ENCODE measurements around the gene RXRA. TPM values are rescaled to one million over a fixed set of nuclear protein-coding genes. Genes with fewer than 3 reads are reported as not detected.

The RXRA gene
- total RNA-seq, 3 donors from 2014 or later = 31.0 to 63.0 (median 31.5) TPM

GRCh38 chr9:134437403-134438194, 111.3 kb downstream of the RXRA start:
- no peaks in the 10 kb centered on the region for H3K9me3 ChIP-seq
- H3K36me3 ChIP-seq = no peaks in the 10 kb centered on the region
- no peak for TF ChIP-seq POLR2A (IDR thresholded peaks at IDR 0.05)
- TF ChIP-seq POLR2AphosphoS5 (IDR thresholded peaks at IDR 0.05) = no peak
- no peak for TF ChIP-seq CTCF (IDR thresholded peaks at IDR 0.05)
- H3K27ac ChIP-seq = peak overlapping the region in 1 of 2 donors; percentile 38
- DNase-seq (ENCODE audit: low spot score in 2 of 2) = no peak
- no peak overlapping the region for H3K4me3 ChIP-seq
- peaks cover 0 to 2% of the 10 kb centered on the region in 2 donors for H3K27me3 ChIP-seq
- peaks cover 17 to 55% of the 10 kb centered on the region in 2 donors for H3K4me1 ChIP-seq
- intact Hi-C loops (cut with DNase I; ENCODE audit: low total_unique reads) = loop anchor here (10.0 kb wide), 1 partner anchor 113 kb away; the partner anchor contains the start of gene RXRA

GRCh38 chr9:134438195-134438788, 112.0 kb downstream of the RXRA start:
- intact Hi-C loops (cut with DNase I; ENCODE audit: low total_unique reads) = loop anchor here (10.0 kb wide), 1 partner anchor 113 kb away; the partner anchor contains the start of gene RXRA
- Histone ChIP-seq H3K27ac (peak overlapping the region in 1 of 2 donors; percentile 38), H3K4me3 (no peak overlapping the region), H3K27me3 (peaks cover 0 to 6% of the 10 kb centered on the region in 2 donors), H3K36me3 (no peaks in the 10 kb centered on the region), H3K4me1 (peaks cover 19 to 54% of the 10 kb centered on the region in 2 donors), H3K9me3 (no peaks in the 10 kb centered on the region)
- DNase-seq (ENCODE audit: low spot score in 2 of 2) = no peak
- TF ChIP-seq CTCF (IDR thresholded peaks at IDR 0.05) (peak in 1 of 3 donors; percentile 30), POLR2A (IDR thresholded peaks at IDR 0.05) (no peak), POLR2AphosphoS5 (IDR thresholded peaks at IDR 0.05) (no peak)

- H3K27ac ChIP-seq = no peak overlapping the region
- H3K4me1 ChIP-seq = peaks cover 16 to 43% of the 10 kb centered on the region in 2 donors
- no peak for DNase-seq (ENCODE audit: low spot score in 2 of 2)
- H3K36me3 ChIP-seq = no peaks in the 10 kb centered on the region
- intact Hi-C loops (cut with DNase I; ENCODE audit: low total_unique reads) = loop anchor here (10.0 kb wide), 1 partner anchor 115 kb away; the partner anchor contains the start of gene RXRA
- H3K27me3 ChIP-seq = peaks cover 0 to 6% of the 10 kb centered on the region in 2 donors
- TF ChIP-seq CTCF (IDR thresholded peaks at IDR 0.05) (no peak), POLR2A (IDR thresholded peaks at IDR 0.05) (no peak), POLR2AphosphoS5 (IDR thresholded peaks at IDR 0.05) (no peak)
- no peak overlapping the region for H3K4me3 ChIP-seq
- no peaks in the 10 kb centered on the region for H3K9me3 ChIP-seq
These were observed 113.1 kb downstream of the RXRA start for GRCh38 chr9:134439368-134439784.

DNA sequence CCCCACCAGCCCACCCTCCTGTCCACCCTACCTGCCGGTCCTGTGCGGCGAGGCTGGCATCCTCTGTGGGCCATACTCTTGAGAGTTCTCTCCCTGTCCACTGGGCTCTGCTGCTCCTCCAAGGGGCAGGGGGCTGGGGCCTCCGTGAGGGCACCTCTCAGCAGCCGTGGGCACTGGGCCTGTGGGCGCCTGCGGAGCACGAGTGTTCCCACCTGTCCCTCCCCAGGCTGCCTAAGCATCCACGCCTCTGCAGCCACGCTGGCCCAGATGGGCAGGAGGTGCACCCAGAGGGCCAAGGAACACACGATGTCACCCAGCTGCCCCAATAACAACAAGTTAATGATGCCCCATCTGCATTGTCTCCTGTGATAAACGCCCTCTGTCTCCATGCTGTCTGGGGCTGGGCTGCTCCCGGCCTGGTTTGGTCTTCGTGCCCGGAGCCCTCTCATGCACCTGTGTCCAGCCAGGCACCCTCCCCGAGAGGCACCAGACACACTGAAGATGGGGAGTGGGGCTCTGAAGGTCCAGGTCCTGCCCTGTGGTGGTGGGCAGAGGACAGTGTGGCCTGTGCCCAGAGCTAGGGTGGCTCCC, 114.5 kb downstream of the RXRA start:
- peaks cover 0 to 6% of the 10 kb centered on the region in 2 donors for H3K27me3 ChIP-seq
- intact Hi-C loops (cut with DNase I; ENCODE audit: low total_unique reads) = no loop called here
- H3K27ac ChIP-seq = no peak overlapping the region
- no peak overlapping the region for H3K4me3 ChIP-seq
- no peak for DNase-seq (ENCODE audit: low spot score in 2 of 2)
- H3K9me3 ChIP-seq = no peaks in the 10 kb centered on the region
- H3K4me1 ChIP-seq = peaks cover 11 to 29% of the 10 kb centered on the region in 2 donors
- no peak for TF ChIP-seq POLR2AphosphoS5 (IDR thresholded peaks at IDR 0.05)
- no peak for TF ChIP-seq CTCF (IDR thresholded peaks at IDR 0.05)
- no peak for TF ChIP-seq POLR2A (IDR thresholded peaks at IDR 0.05)
- H3K36me3 ChIP-seq = no peaks in the 10 kb centered on the region
